GM12872 (cell line): Measurements from ENCODE around the gene SMTNL2.

ENCODE experiments used
- TF ChIP-seq, protein P1 (sequence below): IDR thresholded peaks from 3 replicates; pipeline ENCODE4 v1.5.1; 2011; ENCODE audit warnings: low read depth, mild to moderate bottlenecking, low read length, moderate library complexity; ENCODE audit not compliant: insufficient read depth

SMTNL2 gene

DNA sequence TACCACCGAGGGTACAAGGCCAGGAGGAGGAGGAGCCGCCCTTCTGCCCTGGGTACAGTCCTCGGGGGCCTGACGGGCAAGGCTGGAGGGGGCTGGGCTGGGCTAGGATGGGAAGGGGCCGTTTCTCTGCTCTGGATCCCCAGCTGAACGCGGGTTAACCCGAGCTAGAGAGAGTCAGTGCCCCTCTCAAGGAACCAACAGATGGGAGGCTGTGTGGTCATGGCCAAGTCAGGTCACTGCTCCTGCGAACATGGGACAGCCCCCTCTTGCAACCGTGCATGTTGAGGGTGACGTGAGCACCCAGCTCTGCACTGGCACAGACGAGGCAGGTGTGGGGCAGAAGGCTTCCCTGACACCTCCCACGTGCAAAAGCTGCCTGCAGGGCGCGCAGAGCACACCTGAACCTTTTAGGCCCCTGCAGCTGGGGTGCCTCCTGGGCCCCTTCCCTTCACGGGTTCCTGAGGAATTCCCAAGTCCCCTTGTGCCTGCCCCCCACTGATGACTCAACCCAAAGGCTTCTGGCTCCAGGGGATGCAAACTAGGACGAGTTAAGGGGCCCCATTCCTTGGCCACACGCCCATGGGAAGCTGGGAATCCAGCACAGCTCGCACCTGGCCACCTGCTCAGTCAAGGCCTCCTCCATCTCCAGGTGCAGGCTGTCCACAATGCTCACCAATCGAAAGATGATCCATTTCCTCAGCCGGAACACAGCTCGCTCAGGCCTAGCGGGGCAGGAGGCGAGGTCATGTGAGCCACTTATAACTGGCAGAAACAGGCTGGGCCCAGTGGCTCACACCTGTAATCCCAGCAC lies 35.4 kb upstream of the SMTNL2 start:
- TF ChIP-seq, protein P1, sequence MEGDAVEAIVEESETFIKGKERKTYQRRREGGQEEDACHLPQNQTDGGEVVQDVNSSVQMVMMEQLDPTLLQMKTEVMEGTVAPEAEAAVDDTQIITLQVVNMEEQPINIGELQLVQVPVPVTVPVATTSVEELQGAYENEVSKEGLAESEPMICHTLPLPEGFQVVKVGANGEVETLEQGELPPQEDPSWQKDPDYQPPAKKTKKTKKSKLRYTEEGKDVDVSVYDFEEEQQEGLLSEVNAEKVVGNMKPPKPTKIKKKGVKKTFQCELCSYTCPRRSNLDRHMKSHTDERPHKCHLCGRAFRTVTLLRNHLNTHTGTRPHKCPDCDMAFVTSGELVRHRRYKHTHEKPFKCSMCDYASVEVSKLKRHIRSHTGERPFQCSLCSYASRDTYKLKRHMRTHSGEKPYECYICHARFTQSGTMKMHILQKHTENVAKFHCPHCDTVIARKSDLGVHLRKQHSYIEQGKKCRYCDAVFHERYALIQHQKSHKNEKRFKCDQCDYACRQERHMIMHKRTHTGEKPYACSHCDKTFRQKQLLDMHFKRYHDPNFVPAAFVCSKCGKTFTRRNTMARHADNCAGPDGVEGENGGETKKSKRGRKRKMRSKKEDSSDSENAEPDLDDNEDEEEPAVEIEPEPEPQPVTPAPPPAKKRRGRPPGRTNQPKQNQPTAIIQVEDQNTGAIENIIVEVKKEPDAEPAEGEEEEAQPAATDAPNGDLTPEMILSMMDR = no peak

DNA sequence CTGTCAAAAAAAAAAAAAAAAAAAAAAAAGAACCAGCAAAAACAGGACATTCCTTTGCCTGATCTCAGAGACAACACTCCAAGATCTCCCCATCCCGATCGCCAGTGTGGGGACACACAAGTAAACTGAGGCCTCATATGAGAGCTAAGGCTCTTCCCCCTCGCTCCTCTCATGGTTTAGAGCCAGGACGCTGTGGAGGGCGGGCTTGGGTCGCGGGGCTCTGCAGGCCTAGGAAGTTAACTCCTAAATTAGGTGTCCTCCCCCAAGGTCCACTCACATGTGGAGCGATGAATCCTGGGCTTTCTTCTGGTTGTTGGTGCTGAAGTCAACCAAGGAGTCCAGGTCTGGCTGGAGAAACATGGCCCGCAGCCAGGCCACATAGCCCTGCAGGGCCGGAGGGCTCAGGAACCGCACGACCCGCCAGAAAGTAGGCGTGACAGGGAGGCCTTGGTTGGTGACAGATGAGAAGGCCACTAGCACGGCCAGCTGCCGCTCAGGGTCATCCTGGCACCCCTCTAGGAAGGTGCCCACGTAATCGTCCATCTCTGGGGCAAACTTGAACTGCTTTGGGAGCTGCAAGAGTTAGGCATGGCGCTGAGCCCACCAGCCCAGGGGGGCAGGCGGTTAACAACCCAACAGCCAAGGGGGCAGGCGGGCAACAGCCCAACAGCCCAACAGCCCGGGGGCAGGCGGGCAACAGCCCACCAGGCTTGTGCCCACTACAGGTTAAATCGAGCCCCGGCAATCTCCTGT lies 34.4 kb upstream of the SMTNL2 start:
- TF ChIP-seq, protein P1 = no peak

GRCh38 chr17:4550534-4551039 lies 33.7 kb upstream of the SMTNL2 start:
- TF ChIP-seq, protein P1 = no peak

- TF ChIP-seq, protein P1 = no peak
Observed at GRCh38 chr17:4551141-4551540, 33.2 kb upstream of the SMTNL2 start.

DNA sequence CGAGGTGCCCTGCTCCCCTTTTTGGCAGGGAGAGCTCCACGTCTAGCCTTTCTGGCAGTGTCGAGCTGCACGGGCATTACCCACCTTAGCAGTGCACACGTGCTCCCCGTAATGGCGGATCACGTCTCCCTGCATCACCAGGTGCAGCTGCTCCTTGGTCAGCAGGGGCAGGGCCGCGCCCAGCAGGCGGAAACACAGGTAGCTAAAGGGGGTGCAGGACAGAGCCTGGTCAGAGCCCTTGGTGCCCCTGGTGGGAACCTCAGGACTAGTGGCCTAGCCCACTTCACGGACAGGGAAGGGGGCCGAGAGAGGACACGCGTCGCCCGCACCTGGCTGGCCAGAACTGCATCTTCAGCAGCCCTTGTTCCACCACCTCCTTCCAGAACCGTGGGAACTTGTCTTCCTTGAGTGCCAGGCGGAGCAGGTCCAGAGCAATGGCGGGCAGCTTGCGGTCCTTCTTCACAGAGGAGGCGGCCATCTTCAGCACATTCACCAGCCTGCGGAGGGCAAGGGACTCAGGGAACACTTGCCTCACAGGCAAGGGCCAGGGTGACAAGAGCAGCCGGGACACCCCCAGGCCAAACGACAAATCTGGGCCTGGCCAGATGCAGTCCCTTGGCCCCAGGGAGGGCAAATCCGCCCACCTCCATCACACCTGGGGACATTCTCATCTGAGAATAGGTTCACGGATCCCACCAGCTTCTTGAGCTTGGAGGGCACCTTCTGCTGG lies 32.4 kb upstream of the SMTNL2 start:
- TF ChIP-seq, protein P1 = no peak

- TF ChIP-seq, protein P1 = no peak
Observed at GRCh38 chr17:4553669-4554068, 30.7 kb upstream of the SMTNL2 start.
